ENCODE data around the gene FANCI.

DNA sequence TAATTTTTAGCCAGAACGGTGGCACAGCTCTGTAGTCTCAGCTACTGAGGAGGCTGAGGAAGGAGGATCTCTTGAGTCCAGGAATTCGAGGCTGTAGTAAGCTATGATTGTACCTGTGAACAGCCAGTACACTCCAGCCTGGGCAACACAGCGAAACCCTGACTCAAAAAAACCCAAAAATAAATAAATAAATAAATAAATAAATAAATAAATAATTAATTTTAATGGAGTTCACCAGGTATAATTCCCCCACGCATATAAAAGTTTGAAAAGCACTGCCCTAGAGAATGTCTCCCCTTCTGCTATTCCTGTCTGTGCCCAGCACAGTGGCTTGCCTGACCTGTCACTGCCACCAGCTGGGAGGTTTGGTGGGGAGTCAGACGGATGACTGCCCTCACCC is 18.2 kb upstream of the FANCI start:
- TF ChIP-seq CTCF (IDR thresholded peaks at IDR 0.05) (no peak), POLR2A (IDR thresholded peaks at IDR 0.05) (no peak)
